ENCODE data around the gene PTPRT. TPM values are rescaled to one million over a fixed set of nuclear protein-coding genes. Genes with fewer than 3 reads are reported as not detected.

The PTPRT gene
- total and polyA plus RNA-seq, 2 experiments from 2014 or later, result not detected

GRCh38 chr20:42595625-42596024 is 594.1 kb downstream of the PTPRT start (continued):
- TF ChIP-seq REST (IDR thresholded peaks at IDR 0.05; ENCODE audit: unreplicated experiment), result no peak
- no peak for TF ChIP-seq CREB1 (CRISPR knock-in tag; IDR thresholded peaks at IDR 0.05; ENCODE audit: low read depth)
- TF ChIP-seq ZNF331 (CRISPR knock-in tag; IDR thresholded peaks at IDR 0.05; ENCODE audit: low read depth), result no peak
- TF ChIP-seq NANOG (IDR thresholded peaks at IDR 0.05; ENCODE audit: borderline replicate concordance), result no peak
- TF ChIP-seq ZNF114 (CRISPR knock-in tag; IDR thresholded peaks at IDR 0.05), result no peak
- TF ChIP-seq JUNB (IDR thresholded peaks at IDR 0.05; ENCODE audit: unreplicated experiment), result no peak
- TF ChIP-seq STAT1 (IDR thresholded peaks at IDR 0.05; ENCODE audit: unreplicated experiment), result no peak
- TF ChIP-seq EZH2 (IDR thresholded peaks at IDR 0.05; ENCODE audit: low read depth, unreplicated experiment), result no peak
- TF ChIP-seq ETS1 (IDR thresholded peaks at IDR 0.05), result no peak

GRCh38 chr20:42594659-42595058 is 595.0 kb downstream of the PTPRT start:
- H4K20me1 ChIP-seq (replicated peaks; ENCODE audit: insufficient read depth), result no peaks in the 10 kb centered on the region
- no peak for DNase-seq (ENCODE audit: low spot score)
- ATAC-seq, result no peak
- TF ChIP-seq POLR2AphosphoS5 (IDR thresholded peaks at IDR 0.05; ENCODE audit: low read depth), result no peak
- TF ChIP-seq JUNB (IDR thresholded peaks at IDR 0.05; ENCODE audit: unreplicated experiment), result no peak
- no peak for TF ChIP-seq ZNF114 (CRISPR knock-in tag; IDR thresholded peaks at IDR 0.05)
- no peak for TF ChIP-seq NANOG (IDR thresholded peaks at IDR 0.05; ENCODE audit: borderline replicate concordance)
- no peak for TF ChIP-seq ZNF331 (CRISPR knock-in tag; IDR thresholded peaks at IDR 0.05; ENCODE audit: low read depth)
- no peak for TF ChIP-seq STAT1 (IDR thresholded peaks at IDR 0.05; ENCODE audit: unreplicated experiment)
- TF ChIP-seq REST (IDR thresholded peaks at IDR 0.05; ENCODE audit: unreplicated experiment), result no peak
- no peak for TF ChIP-seq CREB1 (CRISPR knock-in tag; IDR thresholded peaks at IDR 0.05; ENCODE audit: low read depth)

More at GRCh38 chr20:42594659-42595058, 595.0 kb downstream of the PTPRT start:
- H3K4me2 ChIP-seq, result no peak overlapping the region
- H3K9me2 ChIP-seq (ENCODE audit: insufficient read depth), result no peaks in the 10 kb centered on the region
- H3K27ac ChIP-seq (ENCODE audit: low read depth), result no peak overlapping the region
- peaks cover 29% of the 10 kb centered on the region for H3K36me3 Mint-ChIP-seq (ENCODE audit: low read depth)
- no peak overlapping the region for H2AFZ ChIP-seq
- no peaks in the 10 kb centered on the region for H3K27me3 Mint-ChIP-seq (ENCODE audit: insufficient read depth, low read depth, poor library complexity)
- no peak overlapping the region for H3K4me3 ChIP-seq
- H3K36me3 ChIP-seq (ENCODE audit: insufficient read depth), result peaks cover 3% of the 10 kb centered on the region; the same call in 1 of the 2 replicates
- no peaks in the 10 kb centered on the region for H3K27me3 ChIP-seq (ENCODE audit: insufficient read depth)
- H3F3A ChIP-seq (replicated peaks; ENCODE audit: low read depth), result no peaks in the 10 kb centered on the region
- no peak overlapping the region for H3K27ac Mint-ChIP-seq
- H3K9me3 Mint-ChIP-seq, result peaks cover 98% of the 10 kb centered on the region
- H3K4me1 Mint-ChIP-seq, result no peaks in the 10 kb centered on the region
- H3K79me2 ChIP-seq (replicated peaks; ENCODE audit: insufficient read depth), result no peaks in the 10 kb centered on the region
- H3K4me1 ChIP-seq (ENCODE audit: insufficient read depth), result no peaks in the 10 kb centered on the region
- no peak overlapping the region for H3K4me3 Mint-ChIP-seq
